GM13976 (cell line): ENCODE measurements around the gene MOV10L1.

Experiments used
- DNase-seq: peaks from one replicate; pipeline ENCODE4 v3.0.0; 2012; ENCODE audit warnings: low spot score
- in situ Hi-C: fragments of 300-500 bp; cut with MboI; formaldehyde crosslinking; loops from one replicate; pipeline ENCODE4 v1.12.0; 2022; ENCODE audit warnings: low sequenced_read_pairs, mixed read lengths, inconsistent platforms; ENCODE audit not compliant: unreplicated experiment
- TF ChIP-seq, protein P1 (sequence below): IDR thresholded peaks from 2 replicates; pipeline ENCODE4 v1.5.1; 2012; ENCODE audit warnings: borderline replicate concordance, mild to moderate bottlenecking; ENCODE audit not compliant: insufficient read depth; ENCODE audit errors: extremely low read depth, missing control alignments, control extremely low read depth

MOV10L1 gene

DNA sequence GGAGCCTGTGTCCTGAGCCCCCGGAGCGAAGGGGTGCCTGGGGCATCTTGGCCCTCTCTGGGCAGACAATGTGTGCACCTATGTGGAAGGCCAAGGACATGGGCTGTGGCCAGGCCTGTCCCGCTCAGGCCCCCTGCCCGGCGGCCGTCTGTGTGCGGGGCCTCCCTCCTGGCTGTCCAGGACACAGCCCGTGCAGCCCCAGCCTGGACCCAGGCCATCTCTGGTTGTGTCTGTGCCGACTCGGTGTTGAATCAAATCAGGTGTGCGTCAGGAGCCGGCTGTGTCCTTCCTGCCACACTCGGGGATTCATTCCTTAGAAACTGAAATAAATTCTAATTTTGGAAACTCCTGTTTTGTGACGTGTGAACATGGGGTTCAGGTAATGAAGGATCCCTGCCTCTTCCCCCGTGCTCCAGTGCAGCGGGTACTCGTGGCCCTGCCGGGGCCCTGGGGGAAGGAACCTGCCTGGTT, 109.5 kb downstream of the MOV10L1 start:
- in situ Hi-C loops, result no loop called here
- no peak for DNase-seq
- TF ChIP-seq, protein P1, sequence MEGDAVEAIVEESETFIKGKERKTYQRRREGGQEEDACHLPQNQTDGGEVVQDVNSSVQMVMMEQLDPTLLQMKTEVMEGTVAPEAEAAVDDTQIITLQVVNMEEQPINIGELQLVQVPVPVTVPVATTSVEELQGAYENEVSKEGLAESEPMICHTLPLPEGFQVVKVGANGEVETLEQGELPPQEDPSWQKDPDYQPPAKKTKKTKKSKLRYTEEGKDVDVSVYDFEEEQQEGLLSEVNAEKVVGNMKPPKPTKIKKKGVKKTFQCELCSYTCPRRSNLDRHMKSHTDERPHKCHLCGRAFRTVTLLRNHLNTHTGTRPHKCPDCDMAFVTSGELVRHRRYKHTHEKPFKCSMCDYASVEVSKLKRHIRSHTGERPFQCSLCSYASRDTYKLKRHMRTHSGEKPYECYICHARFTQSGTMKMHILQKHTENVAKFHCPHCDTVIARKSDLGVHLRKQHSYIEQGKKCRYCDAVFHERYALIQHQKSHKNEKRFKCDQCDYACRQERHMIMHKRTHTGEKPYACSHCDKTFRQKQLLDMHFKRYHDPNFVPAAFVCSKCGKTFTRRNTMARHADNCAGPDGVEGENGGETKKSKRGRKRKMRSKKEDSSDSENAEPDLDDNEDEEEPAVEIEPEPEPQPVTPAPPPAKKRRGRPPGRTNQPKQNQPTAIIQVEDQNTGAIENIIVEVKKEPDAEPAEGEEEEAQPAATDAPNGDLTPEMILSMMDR, result no peak

DNA sequence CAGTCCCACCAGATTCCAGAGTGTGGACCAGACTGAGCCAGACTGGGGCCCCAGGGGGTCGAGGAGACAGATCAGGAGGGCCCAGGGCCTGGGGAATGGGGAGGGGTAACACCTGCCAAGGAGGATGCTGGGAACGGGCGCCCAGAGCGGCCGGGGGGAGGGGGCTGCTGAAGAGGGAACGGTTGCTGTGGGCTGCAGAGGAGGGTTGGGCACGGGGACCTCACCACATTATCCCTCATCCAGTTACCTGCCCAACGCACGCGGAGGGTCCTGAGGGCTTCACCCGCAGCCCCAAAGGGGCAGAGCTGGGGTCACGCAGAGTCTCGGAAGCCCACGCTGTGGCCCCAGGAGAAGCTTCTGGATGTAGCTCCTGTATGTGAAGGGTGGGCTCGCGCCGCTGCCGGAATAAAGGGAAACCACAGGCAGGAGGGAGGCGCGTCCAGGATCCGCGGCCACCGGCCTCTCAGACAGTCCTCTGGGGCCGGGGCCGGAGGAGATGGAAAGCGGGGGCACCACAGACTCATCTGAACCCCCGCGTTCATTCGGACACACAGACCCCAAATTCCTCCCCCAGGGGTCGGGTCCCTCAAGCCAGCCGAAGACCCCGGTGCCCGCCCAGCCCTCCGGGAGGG, 110.1 kb downstream of the MOV10L1 start:
- TF ChIP-seq, protein P1, result no peak
- in situ Hi-C loops, result loop anchor here (10.0 kb wide), 1 partner anchor 45 kb away; no protein-coding TSS in a partner anchor

DNA sequence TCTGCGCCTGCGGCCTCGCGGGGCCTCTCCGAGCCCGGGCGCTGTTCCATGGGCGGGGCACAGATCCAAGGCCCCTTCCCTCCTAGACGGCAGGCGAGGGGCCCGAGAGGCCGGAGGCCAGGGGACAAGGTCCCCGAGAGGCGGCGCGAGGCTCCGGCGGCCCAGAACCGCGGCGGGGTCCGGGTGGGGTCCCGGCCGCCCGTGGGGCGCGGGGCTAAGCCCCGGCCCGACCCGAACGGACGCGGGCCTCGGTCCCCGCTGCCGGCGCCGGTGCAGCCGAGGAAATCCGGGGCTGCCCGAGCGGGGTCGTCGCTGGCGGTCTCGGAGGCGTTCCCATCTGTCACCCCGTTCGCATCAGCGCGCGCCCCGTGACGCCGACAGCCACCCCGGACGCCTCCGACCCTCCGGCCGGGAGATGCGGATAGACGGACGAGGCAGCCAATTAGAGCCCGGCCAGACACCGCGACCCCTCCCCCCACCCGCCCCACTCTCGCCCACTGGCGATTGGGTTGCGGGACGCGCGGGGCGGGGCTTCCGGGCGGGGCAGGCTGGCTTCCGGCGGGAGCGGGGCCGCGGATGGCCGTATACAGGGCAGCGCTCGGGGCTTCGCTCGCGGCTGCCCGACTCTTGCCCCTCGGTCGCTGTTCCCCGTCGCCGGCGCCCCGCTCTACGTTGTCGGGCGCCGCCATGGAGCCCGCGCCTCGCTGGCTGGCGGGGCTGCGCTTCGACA, 110.8 kb downstream of the MOV10L1 start, which contains the start of gene SELENOO:
Gene SELENOO (plus strand): TSS at position 551 of the 730 bp plus-strand sequence. CDS start 26 bp downstream, at position 577.
- in situ Hi-C loops, result loop anchor here (10.0 kb wide), 1 partner anchor 46 kb away; no protein-coding TSS in a partner anchor
- TF ChIP-seq, protein P1, result no peak
- peak; percentile 99 for DNase-seq

More for the DNA sequence above, 110.1 kb downstream of the MOV10L1 start:
- DNase-seq, result no peak

DNA sequence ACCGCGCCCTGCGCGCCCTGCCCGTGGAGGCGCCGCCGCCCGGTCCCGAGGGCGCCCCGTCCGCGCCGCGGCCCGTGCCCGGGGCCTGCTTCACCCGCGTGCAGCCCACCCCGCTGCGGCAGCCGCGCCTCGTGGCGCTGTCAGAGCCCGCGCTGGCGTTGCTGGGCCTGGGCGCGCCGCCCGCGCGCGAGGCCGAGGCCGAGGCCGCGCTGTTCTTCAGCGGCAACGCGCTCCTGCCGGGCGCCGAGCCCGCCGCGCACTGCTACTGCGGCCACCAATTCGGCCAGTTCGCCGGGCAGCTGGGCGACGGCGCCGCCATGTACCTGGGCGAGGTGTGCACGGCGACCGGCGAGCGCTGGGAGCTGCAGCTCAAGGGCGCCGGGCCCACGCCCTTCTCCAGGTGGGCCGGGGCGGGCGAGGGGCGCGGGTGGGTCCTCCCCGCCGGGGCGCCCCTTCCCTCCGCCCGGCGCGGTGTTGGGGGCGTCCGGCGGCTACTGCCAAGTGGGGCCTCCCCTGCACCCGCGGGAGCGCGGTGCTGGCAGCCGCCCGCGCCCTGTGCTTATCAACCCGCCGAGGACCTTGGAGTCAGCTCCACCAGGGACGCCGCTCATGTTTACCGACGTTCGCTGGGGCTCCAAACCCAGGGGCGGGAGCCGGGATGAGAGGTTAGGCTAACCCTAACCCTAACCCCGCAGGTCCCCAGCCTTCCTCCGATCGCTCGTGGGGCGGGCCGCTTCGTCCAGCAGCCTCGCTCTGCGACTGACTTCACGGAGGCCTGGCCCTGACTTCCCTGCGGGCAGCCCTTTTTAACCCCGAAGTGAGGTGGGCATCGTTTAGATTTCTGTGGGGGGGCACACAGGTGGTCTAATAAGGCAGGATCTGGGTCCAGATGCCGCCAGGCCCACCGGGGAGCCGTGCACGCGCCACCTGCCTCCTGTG, 111.7 kb downstream of the MOV10L1 start:
- TF ChIP-seq, protein P1, result no peak
- in situ Hi-C loops, result loop anchor here (10.0 kb wide), 1 partner anchor 47 kb away; no protein-coding TSS in a partner anchor
- no peak for DNase-seq

DNA sequence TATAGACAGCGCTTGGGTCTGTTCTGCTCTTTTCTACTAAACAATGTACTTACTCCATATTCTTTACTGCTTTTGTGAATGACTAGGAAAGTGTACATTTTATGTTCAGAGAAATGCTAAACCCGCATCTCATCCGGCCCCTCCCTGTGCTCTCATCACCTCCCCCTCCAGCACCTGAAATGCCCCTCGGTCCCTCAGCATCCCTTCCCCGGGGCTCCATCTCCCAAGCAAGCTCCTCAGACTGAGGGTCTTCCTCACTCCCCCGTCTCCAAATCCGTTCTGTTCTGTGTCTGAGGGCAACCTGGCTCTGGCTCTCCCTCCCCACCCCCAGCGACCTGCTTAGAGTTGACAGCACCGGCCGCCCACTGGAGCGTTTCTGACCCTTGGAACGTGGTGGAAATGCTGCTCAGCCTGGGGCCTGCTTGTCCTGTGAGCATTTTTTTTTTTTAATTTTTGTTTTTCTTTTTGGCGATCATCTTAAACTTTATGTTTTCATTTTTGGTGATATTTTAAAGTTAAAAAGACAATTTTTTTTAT, 112.4 kb downstream of the MOV10L1 start:
- in situ Hi-C loops, result loop anchor here (10.0 kb wide), 1 partner anchor 47 kb away; no protein-coding TSS in a partner anchor
- TF ChIP-seq, protein P1, result no peak
- DNase-seq, result no peak

DNA sequence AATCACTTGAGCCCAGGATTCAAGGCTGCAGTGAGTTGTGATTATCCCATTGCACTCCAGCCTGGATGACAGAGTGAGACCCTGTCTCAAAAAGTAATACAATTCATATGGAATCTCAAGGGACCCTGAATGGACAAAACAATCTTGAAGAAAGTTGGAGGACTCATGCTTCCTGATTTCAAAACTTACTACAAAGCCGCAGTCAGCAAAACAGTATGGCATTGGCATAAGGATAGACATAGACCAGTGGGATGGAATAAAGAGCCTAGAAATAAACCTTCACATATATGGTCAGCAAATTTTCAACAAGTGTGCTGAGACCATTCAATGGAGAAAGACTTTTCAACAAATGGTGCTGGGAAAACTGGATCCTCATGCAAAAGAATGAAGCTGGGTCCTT, 113.5 kb downstream of the MOV10L1 start:
- no peak for DNase-seq
- TF ChIP-seq, protein P1, result no peak
- in situ Hi-C loops, result loop anchor here (10.0 kb wide), 1 partner anchor 48 kb away; no protein-coding TSS in a partner anchor
